ENCODE measurements around the gene PDK1. TPM values are rescaled to one million over a fixed set of nuclear protein-coding genes. Genes with fewer than 3 reads are reported as not detected.

Gene PDK1
- total RNA-seq, 2 donors from 2014 or later: 26.6 to 33.0 TPM

DNA sequence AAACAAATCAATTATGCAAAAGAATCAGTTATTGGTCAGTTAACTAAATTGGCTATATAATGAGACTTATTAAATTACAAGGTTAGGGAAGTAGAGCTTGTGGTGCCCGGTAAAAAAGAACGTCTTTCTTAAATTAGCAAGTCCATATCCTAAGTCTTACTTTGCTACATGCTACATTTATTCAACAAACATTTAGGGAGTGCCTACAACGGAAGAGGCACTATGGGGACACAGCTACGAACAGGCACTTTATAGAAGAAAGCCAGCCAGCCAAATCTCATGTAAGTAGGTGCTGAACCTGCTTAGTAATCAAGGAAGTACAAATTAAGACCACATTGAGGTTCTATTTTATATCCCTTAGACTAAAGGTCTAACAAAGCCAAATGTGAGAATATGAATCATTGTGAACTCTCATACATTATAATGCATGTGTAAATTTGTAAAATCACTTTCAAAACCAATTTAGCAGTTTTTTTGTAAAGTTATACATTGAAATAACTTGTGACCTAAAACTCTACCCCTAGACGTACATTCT, 59.9 kb downstream of the PDK1 start:
- H3K4me3 ChIP-seq: no peak overlapping the region
- no peaks in the 10 kb centered on the region for H3K27me3 ChIP-seq
- H3K36me3 ChIP-seq: no peaks in the 10 kb centered on the region
- H3K27ac ChIP-seq: no peak overlapping the region
- DNase-seq (ENCODE audit: low spot score): no peak
- H3K4me1 ChIP-seq: no peaks in the 10 kb centered on the region
- H3K9me3 ChIP-seq: no peaks in the 10 kb centered on the region
- TF ChIP-seq, protein P1, sequence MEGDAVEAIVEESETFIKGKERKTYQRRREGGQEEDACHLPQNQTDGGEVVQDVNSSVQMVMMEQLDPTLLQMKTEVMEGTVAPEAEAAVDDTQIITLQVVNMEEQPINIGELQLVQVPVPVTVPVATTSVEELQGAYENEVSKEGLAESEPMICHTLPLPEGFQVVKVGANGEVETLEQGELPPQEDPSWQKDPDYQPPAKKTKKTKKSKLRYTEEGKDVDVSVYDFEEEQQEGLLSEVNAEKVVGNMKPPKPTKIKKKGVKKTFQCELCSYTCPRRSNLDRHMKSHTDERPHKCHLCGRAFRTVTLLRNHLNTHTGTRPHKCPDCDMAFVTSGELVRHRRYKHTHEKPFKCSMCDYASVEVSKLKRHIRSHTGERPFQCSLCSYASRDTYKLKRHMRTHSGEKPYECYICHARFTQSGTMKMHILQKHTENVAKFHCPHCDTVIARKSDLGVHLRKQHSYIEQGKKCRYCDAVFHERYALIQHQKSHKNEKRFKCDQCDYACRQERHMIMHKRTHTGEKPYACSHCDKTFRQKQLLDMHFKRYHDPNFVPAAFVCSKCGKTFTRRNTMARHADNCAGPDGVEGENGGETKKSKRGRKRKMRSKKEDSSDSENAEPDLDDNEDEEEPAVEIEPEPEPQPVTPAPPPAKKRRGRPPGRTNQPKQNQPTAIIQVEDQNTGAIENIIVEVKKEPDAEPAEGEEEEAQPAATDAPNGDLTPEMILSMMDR (IDR thresholded peaks at IDR 0.05): no peak

DNA sequence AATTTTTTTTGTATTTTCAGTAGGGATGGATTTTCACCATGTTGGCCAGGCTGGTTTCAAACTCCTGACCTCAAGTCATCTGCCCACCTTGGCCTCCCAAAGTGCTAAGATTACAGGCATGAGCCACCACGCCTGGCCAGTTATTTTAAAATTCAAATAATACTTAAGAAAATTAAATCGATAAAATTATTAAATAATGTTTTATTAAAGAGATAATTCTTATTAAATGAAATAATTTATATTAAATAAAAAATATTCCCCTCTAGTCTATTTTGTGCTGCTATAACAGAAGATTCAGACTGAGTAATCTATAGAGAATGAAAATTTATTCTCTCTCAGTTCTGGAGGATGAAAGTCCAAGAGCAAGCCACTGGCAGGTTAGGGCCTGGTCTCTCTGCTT, 61.2 kb downstream of the PDK1 start:
- Histone ChIP-seq H3K27ac (no peak overlapping the region), H3K36me3 (no peaks in the 10 kb centered on the region), H3K4me1 (no peaks in the 10 kb centered on the region), H3K9me3 (no peaks in the 10 kb centered on the region), H3K27me3 (no peaks in the 10 kb centered on the region), H3K4me3 (no peak overlapping the region)
- no peak for DNase-seq (ENCODE audit: low spot score)
- TF ChIP-seq, protein P1 (IDR thresholded peaks at IDR 0.05): no peak

DNA sequence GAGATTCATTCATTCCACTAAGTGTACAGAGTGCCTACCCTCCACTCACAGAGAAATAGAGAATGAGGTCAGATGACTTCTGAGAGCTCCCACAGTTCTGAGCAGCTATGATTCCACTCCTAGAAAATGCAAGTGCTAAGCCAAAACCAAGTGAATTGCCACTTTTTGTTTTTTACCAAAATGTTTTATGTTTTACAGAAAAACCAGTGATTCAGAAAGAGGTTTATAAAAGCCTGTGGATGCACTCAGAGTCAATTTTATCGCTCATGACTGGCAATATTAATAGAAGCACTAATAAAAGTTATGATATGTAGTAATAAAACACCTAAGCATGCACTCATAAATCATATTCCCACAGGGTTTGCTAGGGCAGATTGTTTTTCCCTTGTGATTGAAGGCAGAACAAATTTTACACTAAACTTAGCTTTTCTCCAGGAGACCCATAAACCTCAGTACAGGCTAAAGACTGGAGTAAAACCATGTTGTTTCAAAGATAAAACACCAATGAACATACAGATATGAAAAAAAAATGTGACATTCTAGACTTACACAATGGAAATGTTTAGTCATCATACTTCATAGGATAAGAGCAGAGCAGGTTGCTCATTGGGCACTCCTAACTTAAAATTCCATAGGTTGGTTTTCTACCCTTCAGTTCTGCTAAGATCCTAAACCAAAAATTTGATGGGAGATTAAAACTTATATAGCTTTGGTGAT, 67.5 kb downstream of the PDK1 start:
- no peak for DNase-seq (ENCODE audit: low spot score)
- Histone ChIP-seq H3K9me3 (no peaks in the 10 kb centered on the region), H3K4me3 (no peak overlapping the region), H3K27ac (no peak overlapping the region), H3K4me1 (no peaks in the 10 kb centered on the region), H3K27me3 (no peaks in the 10 kb centered on the region), H3K36me3 (no peaks in the 10 kb centered on the region)
- TF ChIP-seq, protein P1 (IDR thresholded peaks at IDR 0.05): no peak

GRCh38 chr2:172624996-172625395, 69.1 kb downstream of the PDK1 start:
- no peaks in the 10 kb centered on the region for H3K4me1 ChIP-seq
- DNase-seq (ENCODE audit: low spot score): no peak
- H3K27me3 ChIP-seq: no peaks in the 10 kb centered on the region
- TF ChIP-seq, protein P1 (IDR thresholded peaks at IDR 0.05): no peak
- H3K4me3 ChIP-seq: no peak overlapping the region
- H3K27ac ChIP-seq: no peak overlapping the region
- H3K36me3 ChIP-seq: no peaks in the 10 kb centered on the region
- H3K9me3 ChIP-seq: no peaks in the 10 kb centered on the region

DNA sequence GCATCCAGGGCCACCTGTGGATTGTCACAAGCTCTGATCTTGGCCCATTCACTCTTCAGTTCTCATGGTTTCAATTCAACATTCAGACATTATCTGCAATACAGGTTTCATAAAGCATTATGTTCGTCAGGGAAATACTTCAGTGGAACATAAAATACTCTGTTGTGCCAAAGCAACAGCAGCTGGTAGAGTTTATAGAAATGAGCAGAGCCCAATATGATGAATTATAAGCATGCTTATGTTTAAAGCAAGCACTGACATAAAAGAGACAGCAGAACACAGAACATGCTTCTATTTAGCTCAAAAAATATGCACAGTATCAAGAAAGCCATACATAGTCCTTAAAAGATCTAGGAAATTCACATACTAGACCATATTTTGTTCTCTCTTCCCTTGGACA, 71.3 kb downstream of the PDK1 start:
- H3K27ac ChIP-seq: no peak overlapping the region
- no peaks in the 10 kb centered on the region for H3K27me3 ChIP-seq
- no peaks in the 10 kb centered on the region for H3K9me3 ChIP-seq
- TF ChIP-seq, protein P1 (IDR thresholded peaks at IDR 0.05): no peak
- H3K4me1 ChIP-seq: no peaks in the 10 kb centered on the region
- H3K36me3 ChIP-seq: no peaks in the 10 kb centered on the region
- no peak overlapping the region for H3K4me3 ChIP-seq
- no peak for DNase-seq (ENCODE audit: low spot score)

GRCh38 chr2:172628085-172628484, 72.2 kb downstream of the PDK1 start:
- no peak for DNase-seq (ENCODE audit: low spot score)

More at GRCh38 chr2:172628085-172628484, 72.2 kb downstream of the PDK1 start:
- Histone ChIP-seq H3K27me3 (no peaks in the 10 kb centered on the region), H3K36me3 (no peaks in the 10 kb centered on the region), H3K27ac (no peak overlapping the region), H3K4me3 (no peak overlapping the region), H3K4me1 (no peaks in the 10 kb centered on the region), H3K9me3 (no peaks in the 10 kb centered on the region)
- TF ChIP-seq, protein P1 (IDR thresholded peaks at IDR 0.05): no peak
